ENCODE measurements around the gene CCNB2. TPM values are rescaled to one million over a fixed set of nuclear protein-coding genes. Genes with fewer than 3 reads are reported as not detected.
A peak's percentile ranks its signal among the peaks of the same experiment; 100 is the strongest.

Gene CCNB2
- polyA plus RNA-seq, 1 donor (not counting 4 experiments of a cell fraction or from before 2014, with no cell fraction given), result 36.9 TPM

DNA sequence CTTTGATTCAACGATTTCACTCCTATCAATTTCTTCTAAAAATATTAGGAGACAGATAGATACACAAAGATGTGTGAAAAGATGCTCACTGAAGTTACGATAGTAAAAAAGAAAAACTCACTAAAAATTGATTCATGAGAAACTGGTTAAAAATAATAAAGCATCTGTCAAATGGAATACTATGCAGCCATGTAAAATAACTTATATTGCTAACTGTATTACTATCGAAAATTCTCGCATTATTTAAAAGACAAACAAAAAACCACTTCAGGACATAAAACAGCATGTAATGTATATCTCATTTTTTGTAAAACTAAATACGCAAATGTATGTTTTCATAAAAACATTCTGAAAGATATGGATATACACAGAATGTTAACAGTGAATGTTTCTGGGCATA is 68.2 kb downstream of the CCNB2 start:
- no peak overlapping the region for H3K4me3 ChIP-seq (ENCODE audit: control insufficient read depth in 2 of 3, extremely low read depth in 1 of 3, insufficient read depth in 2 of 3, low read depth in 1 of 3, low read length in 3 of 3)
- no peak for FAIRE-seq
- TF ChIP-seq EZH2 (IDR thresholded peaks at IDR 0.05; ENCODE audit: low read length), result no peak
- TF ChIP-seq, protein P1, sequence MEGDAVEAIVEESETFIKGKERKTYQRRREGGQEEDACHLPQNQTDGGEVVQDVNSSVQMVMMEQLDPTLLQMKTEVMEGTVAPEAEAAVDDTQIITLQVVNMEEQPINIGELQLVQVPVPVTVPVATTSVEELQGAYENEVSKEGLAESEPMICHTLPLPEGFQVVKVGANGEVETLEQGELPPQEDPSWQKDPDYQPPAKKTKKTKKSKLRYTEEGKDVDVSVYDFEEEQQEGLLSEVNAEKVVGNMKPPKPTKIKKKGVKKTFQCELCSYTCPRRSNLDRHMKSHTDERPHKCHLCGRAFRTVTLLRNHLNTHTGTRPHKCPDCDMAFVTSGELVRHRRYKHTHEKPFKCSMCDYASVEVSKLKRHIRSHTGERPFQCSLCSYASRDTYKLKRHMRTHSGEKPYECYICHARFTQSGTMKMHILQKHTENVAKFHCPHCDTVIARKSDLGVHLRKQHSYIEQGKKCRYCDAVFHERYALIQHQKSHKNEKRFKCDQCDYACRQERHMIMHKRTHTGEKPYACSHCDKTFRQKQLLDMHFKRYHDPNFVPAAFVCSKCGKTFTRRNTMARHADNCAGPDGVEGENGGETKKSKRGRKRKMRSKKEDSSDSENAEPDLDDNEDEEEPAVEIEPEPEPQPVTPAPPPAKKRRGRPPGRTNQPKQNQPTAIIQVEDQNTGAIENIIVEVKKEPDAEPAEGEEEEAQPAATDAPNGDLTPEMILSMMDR (optimal IDR thresholded peaks at IDR 0.05 in 1 of 3, IDR thresholded peaks at IDR 0.05 in 1 of 3, conservative IDR thresholded peaks at IDR 0.05 in 1 of 3; ENCODE audit: extremely low read depth in 1 of 3, insufficient read depth in 2 of 3, low read length in 3 of 3), result no peak
- dilution Hi-C loops (cut with MboI; ENCODE audit: extremely low pct_ligation_motif_present, low sequenced_read_pairs), result no loop called here
- H3K27ac ChIP-seq (ENCODE audit: control insufficient read depth, insufficient read depth, low read length), result no peak overlapping the region
- peaks cover 22 to 58% of the 10 kb centered on the region in 2 experiments for H3K36me3 ChIP-seq (ENCODE audit: control insufficient read depth in 2 of 2, extremely low read depth in 1 of 2, insufficient read depth in 2 of 2, low read length in 2 of 2)
- no peak for DNase-seq (ENCODE audit: low read depth, low spot score)
- H3K4me2 ChIP-seq (ENCODE audit: control insufficient read depth, extremely low read depth, insufficient read depth, low read depth, low read length), result no peak overlapping the region
- no peaks in the 10 kb centered on the region for H3K9me3 ChIP-seq (ENCODE audit: control insufficient read depth, low read depth, low read length)
- no peak overlapping the region for H2AFZ ChIP-seq (ENCODE audit: control insufficient read depth, low read length)
- H3K9ac ChIP-seq (ENCODE audit: control insufficient read depth, extremely low read depth, insufficient read depth, low read length), result no peak overlapping the region
- no peaks in the 10 kb centered on the region for H3K9me1 ChIP-seq (ENCODE audit: control insufficient read depth, extremely low read depth, insufficient read depth, low read length)
- peaks cover 63% of the 10 kb centered on the region for H3K4me1 ChIP-seq (ENCODE audit: control insufficient read depth, extremely low read depth, insufficient read depth, low read length)
- no peaks in the 10 kb centered on the region for H3K27me3 ChIP-seq (ENCODE audit: control insufficient read depth, extremely low read depth, insufficient read depth, low read length)
- no peaks in the 10 kb centered on the region for H3K79me2 ChIP-seq (ENCODE audit: control insufficient read depth, insufficient read depth, low read length)
- no peaks in the 10 kb centered on the region for H4K20me1 ChIP-seq (ENCODE audit: control insufficient read depth, extremely low read depth, insufficient read depth, low read length)

DNA sequence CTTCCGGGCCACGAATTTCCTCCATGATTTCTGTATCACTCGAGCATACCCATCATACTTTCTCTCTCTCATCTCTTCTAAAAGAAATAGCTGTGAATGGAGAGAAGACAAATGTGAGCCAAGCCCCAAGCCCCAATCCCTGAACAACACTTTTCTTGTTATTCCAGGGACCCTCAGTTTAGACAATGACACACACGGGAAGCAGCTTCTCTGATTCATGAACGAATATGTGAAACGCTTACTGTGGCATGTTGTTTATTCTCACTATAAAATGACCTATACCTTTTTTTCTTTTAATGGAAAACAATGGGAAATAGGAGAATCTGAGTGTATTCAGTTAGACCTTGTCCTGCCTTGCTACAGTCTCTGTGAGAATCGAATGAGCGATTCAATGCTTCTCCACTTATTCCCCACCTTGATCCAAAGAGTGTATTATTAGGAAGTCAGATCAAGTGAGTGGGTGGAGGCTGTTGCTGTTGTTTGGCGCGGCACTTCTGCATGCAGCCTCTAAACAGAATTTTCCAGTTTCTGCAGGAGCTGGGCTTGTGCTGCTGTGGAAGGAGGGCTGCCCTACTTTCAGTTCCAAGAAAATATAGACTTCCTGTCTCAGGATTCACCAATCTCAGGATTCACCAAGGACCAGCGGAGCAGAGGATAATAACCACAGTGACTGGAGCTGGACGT is 69.3 kb downstream of the CCNB2 start:
- H3K27ac ChIP-seq (ENCODE audit: control insufficient read depth, insufficient read depth, low read length), result peak overlapping the region; percentile 69
- TF ChIP-seq, protein P1 (optimal IDR thresholded peaks at IDR 0.05 in 1 of 3, IDR thresholded peaks at IDR 0.05 in 1 of 3, conservative IDR thresholded peaks at IDR 0.05 in 1 of 3; ENCODE audit: extremely low read depth in 1 of 3, insufficient read depth in 2 of 3, low read length in 3 of 3), result no peak
- no peak for TF ChIP-seq EZH2 (IDR thresholded peaks at IDR 0.05; ENCODE audit: low read length)
- H3K9ac ChIP-seq (ENCODE audit: control insufficient read depth, extremely low read depth, insufficient read depth, low read length), result peak overlapping the region; percentile 20
- DNase-seq (ENCODE audit: low read depth, low spot score) (no peak), FAIRE-seq (no peak)
- no peak overlapping the region for H3K4me2 ChIP-seq (ENCODE audit: control insufficient read depth, extremely low read depth, insufficient read depth, low read depth, low read length)
- no peak overlapping the region for H3K4me3 ChIP-seq (ENCODE audit: control insufficient read depth in 2 of 3, extremely low read depth in 1 of 3, insufficient read depth in 2 of 3, low read depth in 1 of 3, low read length in 3 of 3)
- H3K9me1 ChIP-seq (ENCODE audit: control insufficient read depth, extremely low read depth, insufficient read depth, low read length), result no peaks in the 10 kb centered on the region
- H4K20me1 ChIP-seq (ENCODE audit: control insufficient read depth, extremely low read depth, insufficient read depth, low read length), result no peaks in the 10 kb centered on the region
- no peaks in the 10 kb centered on the region for H3K27me3 ChIP-seq (ENCODE audit: control insufficient read depth, extremely low read depth, insufficient read depth, low read length)
- H2AFZ ChIP-seq (ENCODE audit: control insufficient read depth, low read length), result no peak overlapping the region
- no peaks in the 10 kb centered on the region for H3K9me3 ChIP-seq (ENCODE audit: control insufficient read depth, low read depth, low read length)
- H3K4me1 ChIP-seq (ENCODE audit: control insufficient read depth, extremely low read depth, insufficient read depth, low read length), result peaks cover 53% of the 10 kb centered on the region
- H3K36me3 ChIP-seq (ENCODE audit: control insufficient read depth in 2 of 2, extremely low read depth in 1 of 2, insufficient read depth in 2 of 2, low read length in 2 of 2), result peaks cover 26 to 55% of the 10 kb centered on the region in 2 experiments
- H3K79me2 ChIP-seq (ENCODE audit: control insufficient read depth, insufficient read depth, low read length), result no peaks in the 10 kb centered on the region
- dilution Hi-C loops (cut with MboI; ENCODE audit: extremely low pct_ligation_motif_present, low sequenced_read_pairs), result no loop called here

Small RNA genes lying within 50 kb of the gene (small RNA-seq; reads per million reads assigned to genes)
- 0.47 to 4.0 (median 1.8) reads per million in 3 experiments for gene MIR2116 (ENCODE audit: insufficient read length in 3 of 3, low read depth in 3 of 3, low replicate concordance in 1 of 3)

Other genes with a start within 250 kb of the CCNB2 start
- gene SLTM, start 171.5 kb upstream of the CCNB2 start, polyA plus RNA-seq, result 28.7 to 58.9 TPM (median 31.3 TPM) in 3 replicates
- 20.4 to 31.2 TPM (median 27.4 TPM) in 3 replicates for gene RNF111, start 117.5 kb upstream of the CCNB2 start, polyA plus RNA-seq
- not detected in 3 replicates for gene LDHAL6B, start 101.7 kb downstream of the CCNB2 start, polyA plus RNA-seq

Data from keratinocyte (primary cell).